Measurements from ENCODE around the gene USP21. TPM values are rescaled to one million over a fixed set of nuclear protein-coding genes. Genes with fewer than 3 reads are reported as not detected.

USP21 gene
- total RNA-seq, 1 experiment from 2014 or later: 38.2 TPM

GRCh38 chr1:161188381-161188780, 29.1 kb downstream of the USP21 start:
- Mint-ChIP-seq H3K4me3 (ENCODE audit: unreplicated experiment) (no peak overlapping the region), H3K36me3 (ENCODE audit: insufficient read depth, unreplicated experiment) (no peaks in the 10 kb centered on the region), H3K9me3 (ENCODE audit: unreplicated experiment) (no peaks in the 10 kb centered on the region), H3K27me3 (ENCODE audit: insufficient read depth, unreplicated experiment) (no peaks in the 10 kb centered on the region), H3K27ac (ENCODE audit: unreplicated experiment) (no peak overlapping the region), H3K4me1 (ENCODE audit: low read depth, unreplicated experiment) (peaks cover 6% of the 10 kb centered on the region)
- H3K27me3 ChIP-seq (replicated peaks; ENCODE audit: control insufficient read depth, insufficient read depth, low read length): no peaks in the 10 kb centered on the region
- no TSS peak for BruUV-seq (replicated peaks)
- no peaks in the 10 kb centered on the region for H3K4me1 ChIP-seq
- ChIA-PET POLR2A (no interaction called here), CTCF (no interaction called here)
- H3K4me3 ChIP-seq (ENCODE audit: low read depth, low read length): no peak overlapping the region
- H3K9me3 ChIP-seq: no peaks in the 10 kb centered on the region
- DNase-seq: no peak
- no peaks in the 10 kb centered on the region for H3K36me3 ChIP-seq (ENCODE audit: control insufficient read depth, insufficient read depth, low read length)
- intact Hi-C loops (cut with micrococcal nuclease; ENCODE audit: unreplicated experiment): no loop called here
- TF ChIP-seq, protein P1, sequence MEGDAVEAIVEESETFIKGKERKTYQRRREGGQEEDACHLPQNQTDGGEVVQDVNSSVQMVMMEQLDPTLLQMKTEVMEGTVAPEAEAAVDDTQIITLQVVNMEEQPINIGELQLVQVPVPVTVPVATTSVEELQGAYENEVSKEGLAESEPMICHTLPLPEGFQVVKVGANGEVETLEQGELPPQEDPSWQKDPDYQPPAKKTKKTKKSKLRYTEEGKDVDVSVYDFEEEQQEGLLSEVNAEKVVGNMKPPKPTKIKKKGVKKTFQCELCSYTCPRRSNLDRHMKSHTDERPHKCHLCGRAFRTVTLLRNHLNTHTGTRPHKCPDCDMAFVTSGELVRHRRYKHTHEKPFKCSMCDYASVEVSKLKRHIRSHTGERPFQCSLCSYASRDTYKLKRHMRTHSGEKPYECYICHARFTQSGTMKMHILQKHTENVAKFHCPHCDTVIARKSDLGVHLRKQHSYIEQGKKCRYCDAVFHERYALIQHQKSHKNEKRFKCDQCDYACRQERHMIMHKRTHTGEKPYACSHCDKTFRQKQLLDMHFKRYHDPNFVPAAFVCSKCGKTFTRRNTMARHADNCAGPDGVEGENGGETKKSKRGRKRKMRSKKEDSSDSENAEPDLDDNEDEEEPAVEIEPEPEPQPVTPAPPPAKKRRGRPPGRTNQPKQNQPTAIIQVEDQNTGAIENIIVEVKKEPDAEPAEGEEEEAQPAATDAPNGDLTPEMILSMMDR (IDR thresholded peaks at IDR 0.05; ENCODE audit: insufficient read depth in 1 of 2, low read depth in 1 of 2, low read length in 1 of 2, severe bottlenecking in 1 of 2, unreplicated experiment in 1 of 2): no peak

- POLR2A ChIA-PET: no interaction called here
- TF ChIP-seq, protein P1 (IDR thresholded peaks at IDR 0.05; ENCODE audit: insufficient read depth in 1 of 2, low read depth in 1 of 2, low read length in 1 of 2, severe bottlenecking in 1 of 2, unreplicated experiment in 1 of 2): no peak
- Histone ChIP-seq H3K36me3 (ENCODE audit: control insufficient read depth, insufficient read depth, low read length) (no peaks in the 10 kb centered on the region), H3K4me3 (ENCODE audit: low read depth, low read length) (no peak overlapping the region), H3K4me1 (no peaks in the 10 kb centered on the region), H3K27me3 (replicated peaks; ENCODE audit: control insufficient read depth, insufficient read depth, low read length) (no peaks in the 10 kb centered on the region), H3K9me3 (no peaks in the 10 kb centered on the region)
- Mint-ChIP-seq H3K27ac (ENCODE audit: unreplicated experiment) (no peak overlapping the region), H3K27me3 (ENCODE audit: insufficient read depth, unreplicated experiment) (no peaks in the 10 kb centered on the region), H3K36me3 (ENCODE audit: insufficient read depth, unreplicated experiment) (no peaks in the 10 kb centered on the region), H3K9me3 (ENCODE audit: unreplicated experiment) (no peaks in the 10 kb centered on the region), H3K4me3 (ENCODE audit: unreplicated experiment) (no peak overlapping the region), H3K4me1 (ENCODE audit: low read depth, unreplicated experiment) (peaks cover 6% of the 10 kb centered on the region)
- DNase-seq: no peak
- intact Hi-C loops (cut with micrococcal nuclease; ENCODE audit: unreplicated experiment): no loop called here
- CTCF ChIA-PET: no interaction called here
- no TSS peak for BruUV-seq (replicated peaks)
These were observed 29.7 kb downstream of the USP21 start for GRCh38 chr1:161189036-161189435.

GRCh38 chr1:161190962-161191521, 31.7 kb downstream of the USP21 start:
- Histone ChIP-seq H3K27me3 (replicated peaks; ENCODE audit: control insufficient read depth, insufficient read depth, low read length) (no peaks in the 10 kb centered on the region), H3K4me1 (no peaks in the 10 kb centered on the region), H3K9me3 (no peaks in the 10 kb centered on the region), H3K4me3 (ENCODE audit: low read depth, low read length) (no peak overlapping the region), H3K36me3 (ENCODE audit: control insufficient read depth, insufficient read depth, low read length) (no peaks in the 10 kb centered on the region)
- Mint-ChIP-seq H3K36me3 (ENCODE audit: insufficient read depth, unreplicated experiment) (no peaks in the 10 kb centered on the region), H3K4me1 (ENCODE audit: low read depth, unreplicated experiment) (peaks cover 6% of the 10 kb centered on the region), H3K9me3 (ENCODE audit: unreplicated experiment) (no peaks in the 10 kb centered on the region), H3K4me3 (ENCODE audit: unreplicated experiment) (no peak overlapping the region), H3K27me3 (ENCODE audit: insufficient read depth, unreplicated experiment) (no peaks in the 10 kb centered on the region), H3K27ac (ENCODE audit: unreplicated experiment) (no peak overlapping the region)
- DNase-seq: no peak
- TF ChIP-seq, protein P1 (IDR thresholded peaks at IDR 0.05; ENCODE audit: insufficient read depth in 1 of 2, low read depth in 1 of 2, low read length in 1 of 2, severe bottlenecking in 1 of 2, unreplicated experiment in 1 of 2): no peak
- CTCF ChIA-PET: interaction anchor here (0.9 to 2.9 kb wide), 6 partner anchors 11 to 191 kb away, joined by 3 to 12 read pairs (median 4); partner anchors contain the start of genes NDUFS2, PPOX and TOMM40L
- intact Hi-C loops (cut with micrococcal nuclease; ENCODE audit: unreplicated experiment): no loop called here
- no TSS peak for BruUV-seq (replicated peaks)
- POLR2A ChIA-PET: interaction anchor here (1.3 kb wide), 1 partner anchor 11 kb away, joined by 16 read pairs; the partner anchor contains the start of gene NDUFS2
